Endothelial cell of umbilical vein (primary cell): Measurements from ENCODE around the gene NOB1.

Source experiments
- CTCF ChIP-seq, 2 donors: IDR thresholded peaks; 1 replicate in 1 of 2; 2 replicates in 1 of 2; pipeline ENCODE4 v1.5.1; 2011; ENCODE audit warnings: low read length in 2 of 2, mild to moderate bottlenecking in 2 of 2, moderate library complexity in 2 of 2, control low read depth in 1 of 2, inconsistent platforms in 1 of 2, low read depth in 1 of 2; ENCODE audit not compliant: insufficient read depth in 1 of 2; ENCODE audit errors: extremely low read depth in 1 of 2
- EZH2 ChIP-seq: IDR thresholded peaks from 2 replicates; pipeline ENCODE4 v1.6.1; 2012; ENCODE audit warnings: borderline replicate concordance, low read depth, mild to moderate bottlenecking, moderate library complexity, low read length, inconsistent platforms; ENCODE audit not compliant: severe bottlenecking
- MAX ChIP-seq: IDR thresholded peaks from 2 replicates; pipeline ENCODE4 v1.6.1; 2011; ENCODE audit not compliant: insufficient read depth, insufficient read length
- POLR2A ChIP-seq: IDR thresholded peaks from 2 replicates; pipeline ENCODE4 v1.6.1; 2012; ENCODE audit warnings: low read depth, mild to moderate bottlenecking, control low read depth, low read length

GRCh38 chr16:69781118-69781517 is 26.4 kb upstream of the NOB1 start:
- no peak for TF ChIP-seq EZH2
- no peak for TF ChIP-seq CTCF (IDR thresholded peaks at IDR 0.05; ENCODE audit: extremely low read depth in 1 of 2, insufficient read depth in 1 of 2, low read depth in 1 of 2, low read length in 2 of 2)
- no peak for TF ChIP-seq POLR2A
- TF ChIP-seq MAX: no peak
